ENCODE results near the gene ALKAL2.

ALKAL2 gene

GRCh38 chr2:295090-295489 is 7.2 kb upstream of the ALKAL2 start:
- no peak overlapping the region for H3K4me3 ChIP-seq (ENCODE audit: low read depth, low read length)
- DNase-seq (ENCODE audit: low read depth, low spot score): no peak
- TF ChIP-seq, protein P1, sequence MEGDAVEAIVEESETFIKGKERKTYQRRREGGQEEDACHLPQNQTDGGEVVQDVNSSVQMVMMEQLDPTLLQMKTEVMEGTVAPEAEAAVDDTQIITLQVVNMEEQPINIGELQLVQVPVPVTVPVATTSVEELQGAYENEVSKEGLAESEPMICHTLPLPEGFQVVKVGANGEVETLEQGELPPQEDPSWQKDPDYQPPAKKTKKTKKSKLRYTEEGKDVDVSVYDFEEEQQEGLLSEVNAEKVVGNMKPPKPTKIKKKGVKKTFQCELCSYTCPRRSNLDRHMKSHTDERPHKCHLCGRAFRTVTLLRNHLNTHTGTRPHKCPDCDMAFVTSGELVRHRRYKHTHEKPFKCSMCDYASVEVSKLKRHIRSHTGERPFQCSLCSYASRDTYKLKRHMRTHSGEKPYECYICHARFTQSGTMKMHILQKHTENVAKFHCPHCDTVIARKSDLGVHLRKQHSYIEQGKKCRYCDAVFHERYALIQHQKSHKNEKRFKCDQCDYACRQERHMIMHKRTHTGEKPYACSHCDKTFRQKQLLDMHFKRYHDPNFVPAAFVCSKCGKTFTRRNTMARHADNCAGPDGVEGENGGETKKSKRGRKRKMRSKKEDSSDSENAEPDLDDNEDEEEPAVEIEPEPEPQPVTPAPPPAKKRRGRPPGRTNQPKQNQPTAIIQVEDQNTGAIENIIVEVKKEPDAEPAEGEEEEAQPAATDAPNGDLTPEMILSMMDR (IDR thresholded peaks at IDR 0.05; ENCODE audit: low read depth, low read length): no peak
- in situ Hi-C loops (cut with HindIII; ENCODE audit: low sequenced_read_pairs): no loop called here

- peak overlapping the region; percentile 48 for H3K4me3 ChIP-seq (ENCODE audit: low read depth, low read length)
- in situ Hi-C loops (cut with HindIII; ENCODE audit: low sequenced_read_pairs): no loop called here
- TF ChIP-seq, protein P1 (IDR thresholded peaks at IDR 0.05; ENCODE audit: low read depth, low read length): peak; percentile 92
- DNase-seq (ENCODE audit: low read depth, low spot score): peak; percentile 81
These were observed 2.3 kb upstream of the ALKAL2 start for GRCh38 chr2:290090-290722.

DNA sequence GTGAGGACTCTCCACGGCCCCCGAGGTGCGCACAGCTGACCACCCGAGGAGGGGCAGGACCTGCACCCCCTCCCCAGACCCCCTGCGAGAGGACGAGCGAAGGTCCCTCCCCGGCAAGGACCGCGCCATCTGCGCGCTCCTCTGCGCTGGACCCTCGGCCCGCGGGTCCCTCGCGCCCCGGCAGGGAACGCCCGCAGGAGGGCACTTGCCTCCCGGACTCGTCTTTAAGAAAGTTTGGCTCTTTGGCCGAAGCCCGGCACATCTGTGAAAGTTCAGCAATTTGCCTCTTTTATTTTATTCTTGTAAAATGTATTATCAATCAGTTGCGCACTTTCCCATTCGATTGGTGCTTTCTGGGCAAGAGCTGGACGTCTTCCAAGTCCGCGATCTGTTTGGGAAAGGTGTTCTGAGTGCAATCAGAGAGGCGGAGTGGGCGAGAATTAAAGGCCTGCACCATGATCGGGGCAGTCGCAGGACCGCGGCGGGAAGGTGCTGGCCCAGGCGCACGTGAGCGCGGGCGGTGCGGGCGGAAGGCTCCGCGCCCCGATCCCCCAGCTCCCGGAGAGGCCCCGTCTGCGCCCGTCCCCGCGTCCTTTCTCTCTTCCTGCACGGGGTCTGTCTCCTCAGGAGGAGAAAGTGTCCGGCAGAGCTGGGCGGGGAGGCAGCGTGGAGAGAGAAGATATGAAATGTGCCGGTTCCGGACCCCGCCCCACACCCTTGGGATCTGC is 1.6 kb upstream of the ALKAL2 start:
- H3K4me3 ChIP-seq (ENCODE audit: low read depth, low read length): peak overlapping the region; percentile 48
- peak; percentile 35 for DNase-seq (ENCODE audit: low read depth, low spot score)
- in situ Hi-C loops (cut with HindIII; ENCODE audit: low sequenced_read_pairs): no loop called here
- TF ChIP-seq, protein P1 (IDR thresholded peaks at IDR 0.05; ENCODE audit: low read depth, low read length): no peak

- TF ChIP-seq, protein P1 (IDR thresholded peaks at IDR 0.05; ENCODE audit: low read depth, low read length): no peak
- no peak for DNase-seq (ENCODE audit: low read depth, low spot score)
- in situ Hi-C loops (cut with HindIII; ENCODE audit: low sequenced_read_pairs): no loop called here
- H3K4me3 ChIP-seq (ENCODE audit: low read depth, low read length): peak overlapping the region; percentile 13
These were observed 969 bp upstream of the ALKAL2 start for GRCh38 chr2:288758-289361.

GRCh38 chr2:287471-287885 is 413 bp downstream of the ALKAL2 start:
- TF ChIP-seq, protein P1 (IDR thresholded peaks at IDR 0.05; ENCODE audit: low read depth, low read length): no peak
- in situ Hi-C loops (cut with HindIII; ENCODE audit: low sequenced_read_pairs): no loop called here
- no peak overlapping the region for H3K4me3 ChIP-seq (ENCODE audit: low read depth, low read length)
- peak; percentile 23 for DNase-seq (ENCODE audit: low read depth, low spot score)

DNA sequence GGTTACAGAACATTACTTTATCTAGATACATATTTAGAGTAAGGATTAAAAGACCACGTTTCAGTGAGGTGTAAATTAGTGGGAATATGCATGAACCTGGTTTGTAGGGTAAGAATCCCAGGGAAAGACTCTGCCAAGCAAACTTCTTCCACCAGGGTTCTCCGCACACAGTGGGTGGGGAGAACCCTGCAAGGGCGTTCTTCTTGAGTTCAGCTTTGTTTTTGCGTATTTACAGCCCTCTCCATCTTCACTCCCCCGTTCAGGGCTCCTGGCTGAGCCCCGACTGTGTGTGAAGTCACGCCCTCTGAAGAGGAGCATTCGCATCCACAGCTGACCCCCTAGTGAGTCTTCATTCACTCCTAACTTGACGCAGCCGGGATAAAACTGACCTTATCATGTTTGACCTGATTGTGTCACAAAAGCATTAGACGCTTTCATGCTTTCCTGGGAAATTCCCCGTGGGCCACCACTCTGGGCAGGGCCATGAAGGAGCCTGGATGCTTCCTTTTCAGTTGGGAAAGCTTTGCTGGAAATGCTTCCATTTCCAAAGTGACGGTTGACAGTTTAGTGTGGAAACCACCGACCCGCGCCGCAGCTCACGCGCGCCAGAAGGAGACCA is 1.0 kb downstream of the ALKAL2 start:
- DNase-seq (ENCODE audit: low read depth, low spot score): no peak
- H3K4me3 ChIP-seq (ENCODE audit: low read depth, low read length): no peak overlapping the region
- TF ChIP-seq, protein P1 (IDR thresholded peaks at IDR 0.05; ENCODE audit: low read depth, low read length): no peak
- in situ Hi-C loops (cut with HindIII; ENCODE audit: low sequenced_read_pairs): no loop called here
